Effector memory CD4-positive, alpha-beta T cell (primary cell): ENCODE measurements around the gene MTHFD1L.

Source experiments
- DNase-seq, 3 donors: peaks; one replicate each; pipeline ENCODE4 v3.0.0-alpha.2; 2020
- H3K27ac ChIP-seq: 2 replicates; pipeline ENCODE4 v1.7.0; 2013; ENCODE audit warnings: mild to moderate bottlenecking, low read length, moderate library complexity; ENCODE audit not compliant: insufficient read depth, poor library complexity, severe bottlenecking
- H3K27me3 ChIP-seq: replicated peaks from 2 replicates; pipeline ENCODE4 v1.7.0; 2013; ENCODE audit warnings: mild to moderate bottlenecking, low read length; ENCODE audit not compliant: insufficient read depth, control insufficient read depth, poor library complexity, severe bottlenecking
- H3K36me3 ChIP-seq: 2 replicates; pipeline ENCODE4 v1.7.0; 2013; ENCODE audit warnings: mild to moderate bottlenecking, low read length, moderate library complexity; ENCODE audit not compliant: control insufficient read depth, insufficient read depth
- H3K4me1 ChIP-seq: 2 replicates; pipeline ENCODE4 v1.7.0; 2013; ENCODE audit warnings: low read length, mild to moderate bottlenecking; ENCODE audit not compliant: control insufficient read depth, insufficient read depth, poor library complexity, severe bottlenecking
- H3K4me3 ChIP-seq: 2 replicates; pipeline ENCODE4 v1.7.0; 2013; ENCODE audit warnings: low read length, low read depth, mild to moderate bottlenecking; ENCODE audit not compliant: insufficient read depth, poor library complexity, severe bottlenecking
- H3K9me3 ChIP-seq: 2 replicates; pipeline ENCODE4 v1.7.0; 2013; ENCODE audit warnings: mild to moderate bottlenecking, low read length, moderate library complexity; ENCODE audit not compliant: control insufficient read depth

The MTHFD1L gene

GRCh38 chr6:150865043-150865405 lies 478 bp upstream of the MTHFD1L start:
- Histone ChIP-seq H3K4me1 (peaks cover 4% of the 10 kb centered on the region), H3K36me3 (no peaks in the 10 kb centered on the region), H3K27ac (no peak overlapping the region), H3K27me3 (no peaks in the 10 kb centered on the region), H3K9me3 (no peaks in the 10 kb centered on the region), H3K4me3 (peak overlapping the region; percentile 76)
- DNase-seq, result no peak

- peak overlapping the region; percentile 76 for H3K4me3 ChIP-seq
- H3K4me1 ChIP-seq, result peaks cover 4% of the 10 kb centered on the region
- no peaks in the 10 kb centered on the region for H3K27me3 ChIP-seq
- DNase-seq, result peak; percentile 46 to 65 (median 62)
- no peaks in the 10 kb centered on the region for H3K36me3 ChIP-seq
- H3K9me3 ChIP-seq, result no peaks in the 10 kb centered on the region
- peak overlapping the region; percentile 57 for H3K27ac ChIP-seq
These were observed 867 bp downstream of the MTHFD1L start for GRCh38 chr6:150866147-150866990.

GRCh38 chr6:150866991-150867501 lies 1.5 kb downstream of the MTHFD1L start:
- H3K9me3 ChIP-seq, result no peaks in the 10 kb centered on the region
- H3K36me3 ChIP-seq, result no peaks in the 10 kb centered on the region
- peak overlapping the region; percentile 76 for H3K4me3 ChIP-seq
- no peaks in the 10 kb centered on the region for H3K27me3 ChIP-seq
- peaks cover 4% of the 10 kb centered on the region for H3K4me1 ChIP-seq
- no peak overlapping the region for H3K27ac ChIP-seq
- DNase-seq, result no peak

- Histone ChIP-seq H3K4me1 (peaks cover 4% of the 10 kb centered on the region), H3K9me3 (no peaks in the 10 kb centered on the region), H3K27ac (no peak overlapping the region), H3K27me3 (no peaks in the 10 kb centered on the region), H3K4me3 (no peak overlapping the region), H3K36me3 (no peaks in the 10 kb centered on the region)
- DNase-seq, result no peak
These were observed 3.3 kb downstream of the MTHFD1L start for GRCh38 chr6:150868759-150869158.

- H3K36me3 ChIP-seq, result no peaks in the 10 kb centered on the region
- DNase-seq, result no peak
- no peaks in the 10 kb centered on the region for H3K9me3 ChIP-seq
- no peak overlapping the region for H3K4me3 ChIP-seq
- H3K4me1 ChIP-seq, result no peaks in the 10 kb centered on the region
- H3K27me3 ChIP-seq, result no peaks in the 10 kb centered on the region
- H3K27ac ChIP-seq, result no peak overlapping the region
These were observed 8.7 kb downstream of the MTHFD1L start for GRCh38 chr6:150874179-150874578.

GRCh38 chr6:150875841-150876240 lies 10.3 kb downstream of the MTHFD1L start:
- H3K36me3 ChIP-seq, result no peaks in the 10 kb centered on the region
- no peaks in the 10 kb centered on the region for H3K4me1 ChIP-seq
- no peaks in the 10 kb centered on the region for H3K9me3 ChIP-seq
- no peak for DNase-seq
- no peaks in the 10 kb centered on the region for H3K27me3 ChIP-seq
- H3K27ac ChIP-seq, result no peak overlapping the region
- no peak overlapping the region for H3K4me3 ChIP-seq

- no peaks in the 10 kb centered on the region for H3K27me3 ChIP-seq
- H3K4me3 ChIP-seq, result no peak overlapping the region
- DNase-seq, result no peak
- H3K36me3 ChIP-seq, result no peaks in the 10 kb centered on the region
- H3K4me1 ChIP-seq, result no peaks in the 10 kb centered on the region
- H3K27ac ChIP-seq, result no peak overlapping the region
- no peaks in the 10 kb centered on the region for H3K9me3 ChIP-seq
These were observed 11.1 kb downstream of the MTHFD1L start for GRCh38 chr6:150876598-150876997.

- Histone ChIP-seq H3K36me3 (no peaks in the 10 kb centered on the region), H3K4me3 (no peak overlapping the region), H3K27ac (no peak overlapping the region), H3K9me3 (no peaks in the 10 kb centered on the region), H3K4me1 (no peaks in the 10 kb centered on the region), H3K27me3 (no peaks in the 10 kb centered on the region)
- no peak for DNase-seq
These were observed 12.4 kb downstream of the MTHFD1L start for GRCh38 chr6:150877928-150878327.

- Histone ChIP-seq H3K27ac (no peak overlapping the region), H3K9me3 (no peaks in the 10 kb centered on the region), H3K4me1 (no peaks in the 10 kb centered on the region), H3K36me3 (no peaks in the 10 kb centered on the region), H3K27me3 (no peaks in the 10 kb centered on the region), H3K4me3 (no peak overlapping the region)
- no peak for DNase-seq
These were observed 13.1 kb downstream of the MTHFD1L start for GRCh38 chr6:150878347-150879213.

- Histone ChIP-seq H3K9me3 (no peaks in the 10 kb centered on the region), H3K27me3 (no peaks in the 10 kb centered on the region), H3K36me3 (no peaks in the 10 kb centered on the region), H3K4me3 (no peak overlapping the region), H3K4me1 (no peaks in the 10 kb centered on the region), H3K27ac (no peak overlapping the region)
- DNase-seq, result no peak
These were observed 14.8 kb downstream of the MTHFD1L start for GRCh38 chr6:150880336-150880735.
